WTC11 (cell line): ENCODE measurements around the gene AKT2.

Experiments used
- CBFB ChIP-seq: sonication (generic); formaldehyde crosslinking; IDR thresholded peaks from 2 replicates; pipeline ENCODE4 v1.8.1; 2022; ENCODE audit warnings: mild to moderate bottlenecking, low read depth, missing genetic modification reagents
- CTCF ChIP-seq: fragments of 200-600 bp; IDR thresholded peaks from 2 replicates; pipeline ENCODE4 v1.8.0; 2022; ENCODE audit warnings: antibody characterized with exemption
- E2F1 ChIP-seq: sonication (generic); formaldehyde crosslinking; IDR thresholded peaks from 2 replicates; pipeline ENCODE4 v1.8.0; 2022; ENCODE audit warnings: mild to moderate bottlenecking, missing genetic modification reagents
- ETV6 ChIP-seq: sonication (generic); formaldehyde crosslinking; IDR thresholded peaks from 2 replicates; pipeline ENCODE4 v1.8.1; 2022; ENCODE audit warnings: mild to moderate bottlenecking, missing genetic modification reagents
- NFATC4 ChIP-seq: fragments of 250-450 bp; sonication (Bioruptor Pico); IDR thresholded peaks from 2 replicates; pipeline ENCODE4 v1.9.0; 2021; ENCODE audit warnings: mild to moderate bottlenecking
- SMAD4 ChIP-seq: sonication (generic); formaldehyde crosslinking; IDR thresholded peaks from 2 replicates; pipeline ENCODE4 v1.8.0; 2022; ENCODE audit warnings: mild to moderate bottlenecking, missing genetic modification reagents
- TEAD4 ChIP-seq: sonication (generic); formaldehyde crosslinking; IDR thresholded peaks from 2 replicates; pipeline ENCODE4 v1.8.0; 2022; ENCODE audit warnings: mild to moderate bottlenecking, missing genetic modification reagents
- TF ChIP-seq, protein P1 (sequence below): sonication (generic); formaldehyde crosslinking; IDR thresholded peaks from 2 replicates; pipeline ENCODE4 v1.8.0; 2022; ENCODE audit warnings: mild to moderate bottlenecking, missing genetic modification reagents
- TF ChIP-seq, protein P2 (sequence below): sonication (generic); formaldehyde crosslinking; IDR thresholded peaks from 2 replicates; pipeline ENCODE4 v1.8.0; 2022; ENCODE audit warnings: missing genetic modification reagents
- TF ChIP-seq, protein P3 (sequence below): sonication (generic); formaldehyde crosslinking; IDR thresholded peaks from 2 replicates; pipeline ENCODE4 v1.8.1; 2023; ENCODE audit warnings: mild to moderate bottlenecking, missing genetic modification reagents, moderate library complexity
- TF ChIP-seq, protein P4 (sequence below): sonication (generic); formaldehyde crosslinking; IDR thresholded peaks from 2 replicates; pipeline ENCODE4 v1.8.1; 2023; ENCODE audit warnings: mild to moderate bottlenecking, moderate library complexity, missing genetic modification reagents

- TF ChIP-seq CTCF, result no peak
- TF ChIP-seq, protein P1, sequence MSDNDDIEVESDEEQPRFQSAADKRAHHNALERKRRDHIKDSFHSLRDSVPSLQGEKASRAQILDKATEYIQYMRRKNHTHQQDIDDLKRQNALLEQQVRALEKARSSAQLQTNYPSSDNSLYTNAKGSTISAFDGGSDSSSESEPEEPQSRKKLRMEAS (CRISPR knock-in tag), result no peak
- TF ChIP-seq SMAD4 (CRISPR knock-in tag), result no peak
- no peak for TF ChIP-seq ETV6
- TF ChIP-seq E2F1 (CRISPR knock-in tag), result no peak
- TF ChIP-seq, protein P2, sequence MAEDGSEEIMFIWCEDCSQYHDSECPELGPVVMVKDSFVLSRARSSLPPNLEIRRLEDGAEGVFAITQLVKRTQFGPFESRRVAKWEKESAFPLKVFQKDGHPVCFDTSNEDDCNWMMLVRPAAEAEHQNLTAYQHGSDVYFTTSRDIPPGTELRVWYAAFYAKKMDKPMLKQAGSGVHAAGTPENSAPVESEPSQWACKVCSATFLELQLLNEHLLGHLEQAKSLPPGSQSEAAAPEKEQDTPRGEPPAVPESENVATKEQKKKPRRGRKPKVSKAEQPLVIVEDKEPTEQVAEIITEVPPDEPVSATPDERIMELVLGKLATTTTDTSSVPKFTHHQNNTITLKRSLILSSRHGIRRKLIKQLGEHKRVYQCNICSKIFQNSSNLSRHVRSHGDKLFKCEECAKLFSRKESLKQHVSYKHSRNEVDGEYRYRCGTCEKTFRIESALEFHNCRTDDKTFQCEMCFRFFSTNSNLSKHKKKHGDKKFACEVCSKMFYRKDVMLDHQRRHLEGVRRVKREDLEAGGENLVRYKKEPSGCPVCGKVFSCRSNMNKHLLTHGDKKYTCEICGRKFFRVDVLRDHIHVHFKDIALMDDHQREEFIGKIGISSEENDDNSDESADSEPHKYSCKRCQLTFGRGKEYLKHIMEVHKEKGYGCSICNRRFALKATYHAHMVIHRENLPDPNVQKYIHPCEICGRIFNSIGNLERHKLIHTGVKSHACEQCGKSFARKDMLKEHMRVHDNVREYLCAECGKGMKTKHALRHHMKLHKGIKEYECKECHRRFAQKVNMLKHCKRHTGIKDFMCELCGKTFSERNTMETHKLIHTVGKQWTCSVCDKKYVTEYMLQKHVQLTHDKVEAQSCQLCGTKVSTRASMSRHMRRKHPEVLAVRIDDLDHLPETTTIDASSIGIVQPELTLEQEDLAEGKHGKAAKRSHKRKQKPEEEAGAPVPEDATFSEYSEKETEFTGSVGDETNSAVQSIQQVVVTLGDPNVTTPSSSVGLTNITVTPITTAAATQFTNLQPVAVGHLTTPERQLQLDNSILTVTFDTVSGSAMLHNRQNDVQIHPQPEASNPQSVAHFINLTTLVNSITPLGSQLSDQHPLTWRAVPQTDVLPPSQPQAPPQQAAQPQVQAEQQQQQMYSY (CRISPR knock-in tag), result no peak
- TF ChIP-seq TEAD4, result no peak
- no peak for TF ChIP-seq CBFB
- TF ChIP-seq, protein P3, sequence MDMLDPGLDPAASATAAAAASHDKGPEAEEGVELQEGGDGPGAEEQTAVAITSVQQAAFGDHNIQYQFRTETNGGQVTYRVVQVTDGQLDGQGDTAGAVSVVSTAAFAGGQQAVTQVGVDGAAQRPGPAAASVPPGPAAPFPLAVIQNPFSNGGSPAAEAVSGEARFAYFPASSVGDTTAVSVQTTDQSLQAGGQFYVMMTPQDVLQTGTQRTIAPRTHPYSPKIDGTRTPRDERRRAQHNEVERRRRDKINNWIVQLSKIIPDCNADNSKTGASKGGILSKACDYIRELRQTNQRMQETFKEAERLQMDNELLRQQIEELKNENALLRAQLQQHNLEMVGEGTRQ (CRISPR knock-in tag), result no peak
- no peak for TF ChIP-seq NFATC4 (CRISPR knock-in tag)
- TF ChIP-seq, protein P4, sequence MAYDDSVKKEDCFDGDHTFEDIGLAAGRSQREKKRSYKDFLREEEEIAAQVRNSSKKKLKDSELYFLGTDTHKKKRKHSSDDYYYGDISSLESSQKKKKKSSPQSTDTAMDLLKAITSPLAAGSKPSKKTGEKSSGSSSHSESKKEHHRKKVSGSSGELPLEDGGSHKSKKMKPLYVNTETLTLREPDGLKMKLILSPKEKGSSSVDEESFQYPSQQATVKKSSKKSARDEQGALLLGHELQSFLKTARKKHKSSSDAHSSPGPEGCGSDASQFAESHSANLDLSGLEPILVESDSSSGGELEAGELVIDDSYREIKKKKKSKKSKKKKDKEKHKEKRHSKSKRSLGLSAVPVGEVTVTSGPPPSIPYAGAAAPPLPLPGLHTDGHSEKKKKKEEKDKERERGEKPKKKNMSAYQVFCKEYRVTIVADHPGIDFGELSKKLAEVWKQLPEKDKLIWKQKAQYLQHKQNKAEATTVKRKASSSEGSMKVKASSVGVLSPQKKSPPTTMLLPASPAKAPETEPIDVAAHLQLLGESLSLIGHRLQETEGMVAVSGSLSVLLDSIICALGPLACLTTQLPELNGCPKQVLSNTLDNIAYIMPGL, result no peak
These were observed 70.2 kb downstream of the AKT2 start for GRCh38 chr19:40214936-40215335.
